NCI-H226 (cell line): ENCODE data around the gene SDF4.

ENCODE experiments used
- DNase-seq: peaks from one replicate; pipeline ENCODE4 v3.0.0-alpha.2; 2015

Gene SDF4

GRCh38 chr1:1175221-1176062, 56.4 kb downstream of the SDF4 start:
- no peak for DNase-seq

- no peak for DNase-seq
These were observed 57.9 kb downstream of the SDF4 start, which contains the start of gene TTLL10 for GRCh38 chr1:1173793-1174415. TSS of gene TTLL10 (plus strand) at chr1:1173880. CDS start at chr1:1179216, 5,336 bp downstream.

- DNase-seq: no peak
These were observed 58.6 kb downstream of the SDF4 start for GRCh38 chr1:1173061-1173792.

- no peak for DNase-seq
These were observed 60.1 kb downstream of the SDF4 start for GRCh38 chr1:1171546-1172340.

- no peak for DNase-seq
These were observed 60.6 kb downstream of the SDF4 start for GRCh38 chr1:1171161-1171545.

GRCh38 chr1:1170215-1171091, 61.3 kb downstream of the SDF4 start:
- DNase-seq: no peak

GRCh38 chr1:1169429-1170214, 62.2 kb downstream of the SDF4 start:
- DNase-seq: no peak

- DNase-seq: no peak
These were observed 63.1 kb downstream of the SDF4 start for GRCh38 chr1:1168451-1169411.

- no peak for DNase-seq
These were observed 63.9 kb downstream of the SDF4 start for GRCh38 chr1:1167841-1168450.

- no peak for DNase-seq
These were observed 64.4 kb downstream of the SDF4 start for GRCh38 chr1:1167398-1167821.
